H1 (cell line): ENCODE data around the gene SH2D7. TPM values are rescaled to one million over a fixed set of nuclear protein-coding genes. Genes with fewer than 3 reads are reported as not detected.

Experiments
- CTCF ChIA-PET: fragments of 300-600 bp; sonication (Branson Sonifier 250); formaldehyde crosslinking; loops from one replicate; lab custom pipeline; 2021; ENCODE audit not compliant: partially characterized antibody; lab: Charles Lee
- POLR2A ChIA-PET: fragments of 300-600 bp; sonication (Branson Sonifier 250); formaldehyde crosslinking; loops from one replicate; lab custom pipeline; 2021; ENCODE audit warnings: inconsistent platforms; ENCODE audit not compliant: partially characterized antibody; lab: Charles Lee
- DNase-seq, 2 experiments: peaks; one replicate each; pipeline versions ENCODE4 v3.0.0 to v3.0.0-alpha.2; 2010 to 2022; ENCODE audit warnings: low spot score in 2 of 2, low read depth in 1 of 2, mixed read lengths in 1 of 2
- FAIRE-seq: peaks from 2 replicates; lab custom pipeline; 2011; peaks lifted over from hg19 to GRCh38; lab: Jason Lieb, UNC
- H2AFZ ChIP-seq: 2 replicates; pipeline ENCODE4 v1.8.1; 2012; ENCODE audit warnings: low read length, inconsistent platforms
- H2AK5ac ChIP-seq: 2 replicates; pipeline ENCODE4 v1.6.1; 2013; ENCODE audit warnings: low read depth, low read length
- H2BK120ac ChIP-seq: replicated peaks from 2 replicates; pipeline ENCODE3; 2013; ENCODE audit warnings: low read depth, low read length, inconsistent platforms
- H2BK12ac ChIP-seq: 2 replicates; pipeline ENCODE4 v1.6.1; 2013; ENCODE audit warnings: low read depth, low read length
- H2BK15ac ChIP-seq: 2 replicates; pipeline ENCODE4 v1.6.1; 2013; ENCODE audit warnings: low read length
- H2BK20ac ChIP-seq: 2 replicates; pipeline ENCODE4 v1.6.1; 2013; ENCODE audit warnings: low read length
- H2BK5ac ChIP-seq: 2 replicates; pipeline ENCODE4 v1.6.1; 2013; ENCODE audit warnings: low read depth, low read length
- H3K14ac ChIP-seq: 2 replicates; pipeline ENCODE4 v1.6.1; 2013; ENCODE audit warnings: inconsistent platforms; ENCODE audit not compliant: insufficient read length
- H3K18ac ChIP-seq: 2 replicates; pipeline ENCODE4 v1.6.1; 2013; ENCODE audit warnings: low read length; ENCODE audit errors: extremely low read depth
- H3K23ac ChIP-seq: 2 replicates; pipeline ENCODE4 v1.6.1; 2013; ENCODE audit warnings: inconsistent platforms; ENCODE audit not compliant: insufficient read length
- H3K23me2 ChIP-seq: 2 replicates; pipeline ENCODE4 v1.6.1; 2013; ENCODE audit warnings: low read depth, low read length
- H3K27ac ChIP-seq: 2 replicates; pipeline ENCODE4 v1.6.1; 2011; ENCODE audit warnings: low read depth, low read length, inconsistent platforms
- H3K27me3 ChIP-seq, 4 experiments: replicated peaks in 1 of 4; 1 replicate in 1 of 4; 2 replicates in 3 of 4; pipeline versions ENCODE4 v1.6.1 to v1.8.1; 2011 to 2013; ENCODE audit warnings: low read length in 3 of 4, mild to moderate bottlenecking in 3 of 4, inconsistent platforms in 2 of 4, mixed read lengths in 2 of 4, moderate library complexity in 1 of 4; ENCODE audit not compliant: control insufficient read depth in 3 of 4, insufficient read depth in 3 of 4; ENCODE audit errors: extremely low read depth in 1 of 4
- H3K36me3 ChIP-seq, 4 experiments: 2 replicates each; pipeline versions ENCODE4 v1.6.1 to v1.8.1; 2011 to 2013; ENCODE audit warnings: mild to moderate bottlenecking in 4 of 4, low read length in 3 of 4, moderate library complexity in 2 of 4, control low read depth in 1 of 4, inconsistent platforms in 1 of 4; ENCODE audit not compliant: insufficient read depth in 4 of 4, control insufficient read depth in 2 of 4
- H3K4ac ChIP-seq: replicated peaks from 2 replicates; pipeline ENCODE3; 2013; ENCODE audit warnings: low read length, low read depth, mixed read lengths, inconsistent platforms; ENCODE audit not compliant: insufficient read length
- H3K4me1 ChIP-seq, 4 experiments: replicated peaks in 1 of 4; 1 replicate in 1 of 4; 2 replicates in 3 of 4; pipeline versions ENCODE4 v1.6.1 to v1.8.1; 2011 to 2013; ENCODE audit warnings: low read length in 3 of 4, inconsistent platforms in 2 of 4, mixed read lengths in 1 of 4; ENCODE audit not compliant: insufficient read depth in 4 of 4, control insufficient read depth in 3 of 4
- H3K4me2 ChIP-seq, 2 experiments: 2 replicates each; pipeline versions ENCODE4 v1.6.1 to v1.8.1; 2011 to 2013; ENCODE audit warnings: low read depth in 2 of 2, low read length in 2 of 2, control low read depth in 1 of 2, inconsistent platforms in 1 of 2, mild to moderate bottlenecking in 1 of 2; ENCODE audit not compliant: insufficient read depth in 1 of 2
- H3K4me3 ChIP-seq, 4 experiments: fragments of 200-600, 300-600 bp in 1 of 4; sonication (generic), shearing (Covaris generic), sonication (Bioruptor Twin) in 1 of 4; 2 replicates each; pipeline versions ENCODE4 v1.5.1 to v1.8.1; 2011 to 2016; ENCODE audit warnings: low read length in 4 of 4, low read depth in 3 of 4, control low read depth in 2 of 4, inconsistent platforms in 2 of 4, mild to moderate bottlenecking in 2 of 4, mixed read lengths in 1 of 4, moderate library complexity in 1 of 4; ENCODE audit not compliant: insufficient read depth in 2 of 4; ENCODE audit errors: extremely low read depth in 1 of 4
- H3K56ac ChIP-seq: replicated peaks from 2 replicates; pipeline ENCODE3; 2013; ENCODE audit warnings: low read depth, mild to moderate bottlenecking, mixed read lengths, low read length, inconsistent platforms; ENCODE audit not compliant: insufficient read length
- H3K79me1 ChIP-seq: 2 replicates; pipeline ENCODE4 v1.6.1; 2013; ENCODE audit warnings: low read depth, low read length, control low read depth
- H3K79me2 ChIP-seq, 2 experiments: 2 replicates each; pipeline versions ENCODE4 v1.6.1 to v1.8.1; 2012 to 2013; ENCODE audit warnings: low read length in 2 of 2, mild to moderate bottlenecking in 2 of 2, inconsistent platforms in 1 of 2; ENCODE audit not compliant: insufficient read depth in 2 of 2, control insufficient read depth in 1 of 2
- H3K9ac ChIP-seq, 4 experiments: replicated peaks in 1 of 4; 1 replicate in 1 of 4; 2 replicates in 3 of 4; pipeline versions ENCODE4 v1.6.1 to v1.8.1; 2011 to 2013; ENCODE audit warnings: low read depth in 3 of 4, low read length in 3 of 4, control low read depth in 2 of 4, mild to moderate bottlenecking in 2 of 4, moderate library complexity in 2 of 4, inconsistent platforms in 1 of 4; ENCODE audit errors: extremely low read depth in 1 of 4
- H3K9me3 ChIP-seq, 2 experiments: 2 replicates each; pipeline versions ENCODE4 v1.6.1 to v1.8.1; 2012 to 2013; ENCODE audit warnings: mild to moderate bottlenecking in 2 of 2, moderate library complexity in 2 of 2, control low read depth in 1 of 2, inconsistent platforms in 1 of 2, low read depth in 1 of 2, low read length in 1 of 2, mixed read lengths in 1 of 2; ENCODE audit not compliant: insufficient read depth in 2 of 2
- H4K20me1 ChIP-seq, 2 experiments: replicated peaks in 1 of 2; 2 replicates each; pipeline versions ENCODE3 to v1.8.1; 2011 to 2013; ENCODE audit warnings: inconsistent platforms in 2 of 2, low read length in 2 of 2, mild to moderate bottlenecking in 1 of 2; ENCODE audit not compliant: insufficient read depth in 2 of 2, control insufficient read depth in 1 of 2
- H4K5ac ChIP-seq: 2 replicates; pipeline ENCODE4 v1.6.1; 2013; ENCODE audit warnings: low read length, low read depth, mixed read lengths, inconsistent platforms; ENCODE audit not compliant: insufficient read length
- H4K8ac ChIP-seq: 2 replicates; pipeline ENCODE4 v1.8.0; 2013; ENCODE audit warnings: mild to moderate bottlenecking, moderate library complexity, low read length, inconsistent platforms; ENCODE audit not compliant: insufficient read depth; ENCODE audit errors: extremely low read depth
- H4K91ac ChIP-seq: replicated peaks from 2 replicates; pipeline ENCODE3; 2013; ENCODE audit warnings: low read length, mixed read lengths, inconsistent platforms; ENCODE audit not compliant: insufficient read length
- BACH1 ChIP-seq: IDR thresholded peaks from 2 replicates; pipeline ENCODE4 v1.6.1; 2012; ENCODE audit warnings: low read length, improper control_type of control experiment
- EZH2 ChIP-seq: fragments of 200-600 bp; sonication (generic); IDR thresholded peaks from 2 replicates; pipeline ENCODE4 v1.7.1; 2012; ENCODE audit warnings: low read depth, mild to moderate bottlenecking, moderate library complexity, low read length, inconsistent platforms; ENCODE audit not compliant: severe bottlenecking
- JUND ChIP-seq: IDR thresholded peaks from 2 replicates; pipeline ENCODE4 v1.6.1; 2011; ENCODE audit warnings: mild to moderate bottlenecking, improper control_type of control experiment, low read length
- POLR2AphosphoS5 ChIP-seq: IDR thresholded peaks from 2 replicates; pipeline ENCODE4 v1.6.1; 2011; ENCODE audit warnings: low read depth, low read length
- SIX5 ChIP-seq: IDR thresholded peaks from 2 replicates; pipeline ENCODE4 v1.6.1; 2011; ENCODE audit warnings: mild to moderate bottlenecking, low read depth, low read length
- WGBS, 2 experiments: shearing (Covaris generic) in 1 of 2; methylation state at CpG; one replicate each; pipeline versions ENCODE4 v1.1.6 to v1.1.7; 2013 to 2015; ENCODE audit warnings: low lambda C conversion rate in 2 of 2, mixed read lengths in 2 of 2, inconsistent platforms in 1 of 2, low coverage in 1 of 2, missing lambda C conversion rate in 1 of 2; ENCODE audit not compliant: insufficient replicate concordance in 2 of 2, insufficient coverage in 1 of 2, insufficient read length in 1 of 2; ENCODE audit errors: extremely low coverage in 1 of 2, missing lambda C conversion rate in 1 of 2; 5-methylcytosine and 5-hydroxymethylcytosine counted together
- polyA plus RNA-seq, 7 experiments: library from polyadenylated mRNA; depleted of rRNA in 3 of 7; stranded (reverse) in 5 of 7; unstranded in 2 of 7; fragments of >200 nt in 5 of 7; fragments of 200-250 nt in 2 of 7; gene quantifications; 1 replicate in 5 of 7; 2 replicates in 1 of 7; 4 replicates in 1 of 7; pipeline versions ENCODE4 v1.2.1 to v1.2.3, GENCODE V29; 2011 to 2013; ENCODE audit warnings: missing spikeins in 2 of 7, mixed read lengths in 2 of 7
- total RNA-seq: library from RNA; stranded (reverse); fragmentation: NEBNext Ultra II Directional; extraction: Animal tissue kit (Norgen Biotek cat#: 25700); gene quantifications from 2 replicates; pipeline ENCODE4 v1.2.1, GENCODE V29; 2021

SH2D7 gene
- total and polyA plus RNA-seq, 2 of the 8 experiments (the other 6 are each of a cell fraction or from before 2014, with no cell fraction given) = not detected

DNA sequence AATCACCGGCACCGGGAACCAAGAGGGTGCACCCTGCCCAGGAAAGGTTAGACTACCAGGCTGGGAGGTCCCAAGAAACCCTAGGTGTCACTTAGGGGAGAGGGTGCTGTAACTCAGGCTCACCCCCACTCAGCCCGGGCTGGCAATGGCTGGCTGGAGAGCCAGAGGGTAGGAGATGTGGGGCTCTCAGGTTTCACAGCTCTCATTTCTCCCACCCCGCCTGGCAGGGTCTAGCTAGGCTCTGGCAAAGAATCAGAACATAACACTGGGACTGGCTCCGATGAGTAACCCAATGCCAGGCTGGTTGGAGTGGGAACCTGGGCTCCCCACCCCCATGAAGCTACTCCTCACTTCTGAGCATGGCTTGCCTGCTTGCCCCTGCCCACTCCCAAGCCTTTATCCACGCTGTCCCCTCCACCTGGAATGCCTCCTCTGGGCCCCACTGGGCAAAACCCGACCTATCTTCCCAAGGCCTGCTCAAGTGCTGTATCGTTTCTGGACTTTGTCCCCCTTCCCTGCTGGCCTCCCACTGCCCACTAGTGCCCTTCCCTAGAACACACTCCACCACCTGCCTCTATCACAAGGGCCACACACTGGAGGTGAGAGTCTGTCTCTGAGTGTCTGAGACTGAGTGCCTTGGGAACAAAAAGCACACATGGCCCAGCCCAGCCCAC, 36.9 kb downstream of the SH2D7 start:
- no peak overlapping the region for H3K23ac ChIP-seq
- no peak overlapping the region for H2BK15ac ChIP-seq
- peaks cover 0 to 2% of the 10 kb centered on the region in 2 experiments for H4K20me1 ChIP-seq
- H3K4ac ChIP-seq = no peak overlapping the region
- H2BK120ac ChIP-seq = no peak overlapping the region
- peaks cover 12% of the 10 kb centered on the region for H3K23me2 ChIP-seq
- ChIA-PET CTCF (interaction anchor here (0.6 to 6.8 kb wide), 7 partner anchors 11 to 170 kb away, joined by 3 to 64 read pairs (median 3); no protein-coding TSS in a partner anchor), POLR2A (no interaction called here)
- H3K14ac ChIP-seq = no peak overlapping the region
- H3K4me1 ChIP-seq = peaks cover 0 to 21% (median 14%) of the 10 kb centered on the region in 4 experiments; a peak in 6 of 7 replicates
- no peak overlapping the region for H4K91ac ChIP-seq
- H2BK5ac ChIP-seq = no peak overlapping the region
- no peaks in the 10 kb centered on the region for H3K79me2 ChIP-seq
- no peak for TF ChIP-seq JUND
- no peak for TF ChIP-seq POLR2AphosphoS5
- TF ChIP-seq EZH2 = no peak
- TF ChIP-seq BACH1 = no peak
- no peak for TF ChIP-seq SIX5
- no peak overlapping the region for H2AFZ ChIP-seq
- no peak overlapping the region for H3K4me3 ChIP-seq
- H3K36me3 ChIP-seq = no peaks in the 10 kb centered on the region
- H3K27me3 ChIP-seq = no peaks in the 10 kb centered on the region; a peak in 1 of 7 replicates
- no peak overlapping the region; a peak in 1 of 4 replicates for H3K4me2 ChIP-seq
- DNase-seq = no peak
- H3K56ac ChIP-seq = no peak overlapping the region
- 0 out of 2 replicates have a peak overlapping the region, but pooled peaks have one; percentile 0 for H4K8ac ChIP-seq
- FAIRE-seq = no peak
- 0 out of 2 replicates have a peak overlapping the region, but pooled peaks have one; percentile 75 for H2AK5ac ChIP-seq
- H3K9ac ChIP-seq = no peak overlapping the region
- H2BK20ac ChIP-seq = no peak overlapping the region
- H3K79me1 ChIP-seq = peaks cover 8% of the 10 kb centered on the region
- peak overlapping the region; percentile 62 for H3K18ac ChIP-seq
- H3K9me3 ChIP-seq = no peaks in the 10 kb centered on the region
- 83% methylated on average over 8 of the region's 8 CpGs; no CpG with 5 or more reads in 1 of the 2 experiments for WGBS, 2 experiments
- H2BK12ac ChIP-seq = no peak overlapping the region
- no peak overlapping the region for H4K5ac ChIP-seq
- peak overlapping the region; percentile 32; the same call in 1 of the 2 replicates for H3K27ac ChIP-seq
